COLO829 (cell line): ENCODE measurements around the gene KNOP1.

Experiments used
- DNase-seq: peaks from one replicate; pipeline ENCODE4 v3.0.0; 2012; ENCODE audit warnings: low spot score

The KNOP1 gene

GRCh38 chr16:19707569-19708295, 10.3 kb downstream of the KNOP1 start:
- no peak for DNase-seq

GRCh38 chr16:19706846-19707245, 11.2 kb downstream of the KNOP1 start:
- DNase-seq, result no peak

GRCh38 chr16:19705843-19706242, 12.2 kb downstream of the KNOP1 start:
- no peak for DNase-seq

GRCh38 chr16:19705146-19705501, 12.9 kb downstream of the KNOP1 start:
- no peak for DNase-seq

- DNase-seq, result peak; percentile 69
Measured at GRCh38 chr16:19704321-19705145, 13.5 kb downstream of the KNOP1 start.

GRCh38 chr16:19703172-19703889, 14.7 kb downstream of the KNOP1 start:
- no peak for DNase-seq

GRCh38 chr16:19701091-19701490, 16.9 kb downstream of the KNOP1 start:
- DNase-seq, result peak; percentile 28

GRCh38 chr16:19700319-19700781, 17.7 kb downstream of the KNOP1 start:
- DNase-seq, result peak; percentile 31

GRCh38 chr16:19699472-19699871, 18.6 kb downstream of the KNOP1 start:
- no peak for DNase-seq

- DNase-seq, result no peak
Measured at GRCh38 chr16:19698480-19699465, 19.3 kb downstream of the KNOP1 start.

- no peak for DNase-seq
Measured at GRCh38 chr16:19697756-19698318, 20.2 kb downstream of the KNOP1 start.

GRCh38 chr16:19696961-19697360, 21.1 kb downstream of the KNOP1 start:
- no peak for DNase-seq

GRCh38 chr16:19696328-19696727, 21.7 kb downstream of the KNOP1 start:
- peak; percentile 60 for DNase-seq

GRCh38 chr16:19694989-19695388, 23.0 kb downstream of the KNOP1 start:
- DNase-seq, result no peak

GRCh38 chr16:19691161-19691711, 26.8 kb downstream of the KNOP1 start:
- no peak for DNase-seq

- no peak for DNase-seq
Measured at GRCh38 chr16:19690196-19690595, 27.8 kb downstream of the KNOP1 start.

- no peak for DNase-seq
Measured at GRCh38 chr16:19689342-19689741, 28.7 kb downstream of the KNOP1 start.

- DNase-seq, result no peak
Measured at GRCh38 chr16:19688396-19689024, 29.5 kb downstream of the KNOP1 start.

GRCh38 chr16:19687279-19687678, 30.7 kb downstream of the KNOP1 start:
- no peak for DNase-seq

- no peak for DNase-seq
Measured at GRCh38 chr16:19685176-19685575, 32.9 kb downstream of the KNOP1 start.
